Panc1 (cell line): ENCODE data around the gene DUOXA1. TPM values are rescaled to one million over a fixed set of nuclear protein-coding genes. Genes with fewer than 3 reads are reported as not detected.

Experiments
- ATAC-seq: fragments of 200-7000 bp; cut with Tn5 transposase; 2 replicates; pipeline ENCODE4 v1.9.1; 2020; ENCODE audit warnings: mild to moderate bottlenecking, moderate library complexity
- BruUV-seq: library from RNA; stranded (reverse); fragments of 400-500 nt; replicated peaks from 2 replicates; lab custom pipeline; 2021; lab: Mats Ljungman, UMichigan
- CTCF ChIA-PET: fragments of 300-600 bp; sonication (Branson Sonifier 250); formaldehyde crosslinking; loops from one replicate; lab custom pipeline; 2022; ENCODE audit warnings: antibody characterized with exemption; lab: Charles Lee
- POLR2A ChIA-PET: fragments of 300-600 bp; sonication (Branson Sonifier 250); formaldehyde crosslinking; loops from one replicate; lab custom pipeline; 2022; ENCODE audit warnings: antibody characterized with exemption; lab: Charles Lee
- DNase-seq: peaks from one replicate; pipeline ENCODE4 v3.0.0-alpha.2; 2010; ENCODE audit warnings: low read depth, low spot score
- H3K27ac ChIP-seq: 2 replicates; pipeline ENCODE4 v1.5.1; 2011; ENCODE audit warnings: mild to moderate bottlenecking, low read length, inconsistent platforms
- H3K27me3 ChIP-seq: fragments of 200-500 bp; sonication (Bioruptor generic); 2 replicates; pipeline ENCODE4 v1.6.0; 2014; ENCODE audit warnings: low read length, inconsistent platforms; ENCODE audit not compliant: control insufficient read depth, insufficient read depth
- H3K36me3 ChIP-seq: fragments of 200-500 bp; sonication (Bioruptor generic); 2 replicates; pipeline ENCODE4 v1.5.1; 2014; ENCODE audit warnings: inconsistent platforms, mild to moderate bottlenecking, low read length, moderate library complexity; ENCODE audit not compliant: control insufficient read depth, insufficient read depth
- H3K4me1 ChIP-seq: 2 replicates; pipeline ENCODE4 v1.5.1; 2011; ENCODE audit warnings: inconsistent platforms, mild to moderate bottlenecking, low read length, moderate library complexity; ENCODE audit not compliant: control insufficient read depth, insufficient read depth
- H3K4me3 ChIP-seq, 2 experiments: 2 replicates each; pipeline ENCODE4 v1.5.1; 2011 to 2012; ENCODE audit warnings: low read depth in 2 of 2, low read length in 2 of 2, mild to moderate bottlenecking in 2 of 2, inconsistent platforms in 1 of 2, moderate library complexity in 1 of 2
- H3K9me3 ChIP-seq: fragments of 200-500 bp; sonication (Bioruptor generic); 2 replicates; pipeline ENCODE4 v1.5.1; 2014; ENCODE audit warnings: low read depth, mild to moderate bottlenecking, inconsistent platforms, low read length, moderate library complexity; ENCODE audit not compliant: control insufficient read depth, insufficient read depth
- POLR2AphosphoS5 ChIP-seq: IDR thresholded peaks from 2 replicates; pipeline ENCODE4 v1.6.1; 2012; ENCODE audit warnings: mild to moderate bottlenecking, low read depth, low read length, moderate library complexity
- REST ChIP-seq, 2 experiments: IDR thresholded peaks; 2 replicates each; pipeline ENCODE4 v1.6.1; 2011 to 2012; ENCODE audit warnings: low read depth in 2 of 2, control low read depth in 1 of 2, low read length in 1 of 2, mild to moderate bottlenecking in 1 of 2, moderate library complexity in 1 of 2; ENCODE audit not compliant: insufficient read depth in 1 of 2
- SIN3A ChIP-seq: IDR thresholded peaks from 2 replicates; pipeline ENCODE4 v1.6.1; 2012; ENCODE audit warnings: low read depth, mild to moderate bottlenecking, low read length, moderate library complexity, borderline replicate concordance; ENCODE audit not compliant: insufficient read depth
- TCF7L2 ChIP-seq: IDR thresholded peaks from 2 replicates; pipeline ENCODE4 v1.6.1; 2011; ENCODE audit warnings: mild to moderate bottlenecking, low read depth, low read length, inconsistent platforms
- in situ Hi-C: cut with HindIII; loops from 2 replicates; pipeline ENCODE4 v1.10.0; 2016; ENCODE audit warnings: low sequenced_read_pairs, low pct_unique_long_range_greater_than_20kb
- intact Hi-C: fragments of 100-400 bp; cut with micrococcal nuclease; formaldehyde crosslinking; loops from one replicate; pipeline ENCODE4 v1.10.0; 2022; ENCODE audit not compliant: unreplicated experiment
- total RNA-seq: library from RNA; stranded (reverse); gene quantifications from one replicate; pipeline ENCODE4 v1.2.1, GENCODE V29; 2021; ENCODE audit not compliant: unreplicated experiment
- TF ChIP-seq, protein P1 (sequence below): fragments of 450-650 bp; IDR thresholded peaks from 2 replicates; pipeline ENCODE4 v1.5.1; 2017; ENCODE audit warnings: mild to moderate bottlenecking

The DUOXA1 gene
- total RNA-seq, 1 experiment from 2014 or later, result not detected

DNA sequence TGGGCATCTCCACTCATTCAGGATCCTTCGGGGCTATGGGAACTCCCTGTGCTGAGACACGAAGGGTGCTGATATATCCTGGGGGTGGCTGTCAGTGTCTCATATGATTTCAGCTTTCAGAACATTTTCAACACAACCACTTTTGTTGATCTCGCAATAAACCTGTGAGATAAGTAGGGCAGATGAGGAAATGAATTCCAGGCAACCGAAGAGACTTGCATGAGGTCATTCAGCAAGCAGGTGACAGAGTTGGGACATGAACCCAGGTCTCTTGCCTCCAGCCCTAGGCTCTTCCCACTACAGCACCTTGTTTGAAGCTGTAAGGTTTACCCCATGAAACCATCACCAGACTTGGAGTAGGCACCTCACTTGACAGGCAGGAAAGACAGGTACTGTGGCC, 16.7 kb upstream of the DUOXA1 start:
- DNase-seq (no peak), ATAC-seq (no peak)
- intact Hi-C loops (no loop called here), in situ Hi-C loops (no loop called here)
- Histone ChIP-seq H3K27ac (no peak overlapping the region), H3K36me3 (no peaks in the 10 kb centered on the region), H3K27me3 (no peaks in the 10 kb centered on the region), H3K4me1 (no peaks in the 10 kb centered on the region), H3K4me3 (no peak overlapping the region), H3K9me3 (no peaks in the 10 kb centered on the region)
- CTCF ChIA-PET, result interaction anchor here (1.2 to 1.6 kb wide), 2 partner anchors 17 to 28 kb away, joined by 4 to 6 read pairs; no protein-coding TSS in a partner anchor
- TF ChIP-seq POLR2AphosphoS5 (no peak), SIN3A (no peak), TCF7L2 (no peak), REST (IDR thresholded peaks at IDR 0.05; ENCODE audit: insufficient read depth in 1 of 2, low read depth in 2 of 2, low read length in 1 of 2) (no peak)
- TF ChIP-seq, protein P1, sequence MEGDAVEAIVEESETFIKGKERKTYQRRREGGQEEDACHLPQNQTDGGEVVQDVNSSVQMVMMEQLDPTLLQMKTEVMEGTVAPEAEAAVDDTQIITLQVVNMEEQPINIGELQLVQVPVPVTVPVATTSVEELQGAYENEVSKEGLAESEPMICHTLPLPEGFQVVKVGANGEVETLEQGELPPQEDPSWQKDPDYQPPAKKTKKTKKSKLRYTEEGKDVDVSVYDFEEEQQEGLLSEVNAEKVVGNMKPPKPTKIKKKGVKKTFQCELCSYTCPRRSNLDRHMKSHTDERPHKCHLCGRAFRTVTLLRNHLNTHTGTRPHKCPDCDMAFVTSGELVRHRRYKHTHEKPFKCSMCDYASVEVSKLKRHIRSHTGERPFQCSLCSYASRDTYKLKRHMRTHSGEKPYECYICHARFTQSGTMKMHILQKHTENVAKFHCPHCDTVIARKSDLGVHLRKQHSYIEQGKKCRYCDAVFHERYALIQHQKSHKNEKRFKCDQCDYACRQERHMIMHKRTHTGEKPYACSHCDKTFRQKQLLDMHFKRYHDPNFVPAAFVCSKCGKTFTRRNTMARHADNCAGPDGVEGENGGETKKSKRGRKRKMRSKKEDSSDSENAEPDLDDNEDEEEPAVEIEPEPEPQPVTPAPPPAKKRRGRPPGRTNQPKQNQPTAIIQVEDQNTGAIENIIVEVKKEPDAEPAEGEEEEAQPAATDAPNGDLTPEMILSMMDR, result no peak
- POLR2A ChIA-PET, result interaction anchor here (0.5 to 0.7 kb wide), 2 partner anchors 32 to 1219 kb away, joined by 4 to 6 read pairs; no protein-coding TSS in a partner anchor
- no TSS peak for BruUV-seq

GRCh38 chr15:45144775-45145174, 15.1 kb upstream of the DUOXA1 start:
- no peak for TF ChIP-seq TCF7L2
- TF ChIP-seq, protein P1, result no peak
- TF ChIP-seq REST (IDR thresholded peaks at IDR 0.05; ENCODE audit: insufficient read depth in 1 of 2, low read depth in 2 of 2, low read length in 1 of 2), result no peak
- TF ChIP-seq SIN3A, result no peak
- TF ChIP-seq POLR2AphosphoS5, result no peak
- Histone ChIP-seq H3K36me3 (no peaks in the 10 kb centered on the region), H3K4me1 (no peaks in the 10 kb centered on the region), H3K27ac (no peak overlapping the region), H3K4me3 (no peak overlapping the region), H3K9me3 (no peaks in the 10 kb centered on the region), H3K27me3 (no peaks in the 10 kb centered on the region)
- in situ Hi-C loops, result no loop called here
- CTCF ChIA-PET, result interaction anchor here (0.6 to 1.1 kb wide), 2 partner anchors 26 to 233 kb away, joined by 3 read pairs; no protein-coding TSS in a partner anchor
- POLR2A ChIA-PET, result no interaction called here
- ATAC-seq (no peak), DNase-seq (no peak)
- no TSS peak for BruUV-seq
- intact Hi-C loops, result no loop called here
